K562 (cell line): Measurements from ENCODE around the gene UBN1.

Source experiments
- CTCF ChIP-seq, 3 experiments: IDR thresholded peaks in 2 of 3; conservative IDR thresholded peaks in 1 of 3; 2 replicates each; pipeline ENCODE4 v1.5.1; 2011 to 2012; ENCODE audit warnings: low read length in 3 of 3, mild to moderate bottlenecking in 3 of 3, control low read depth in 2 of 3, improper control_type of control experiment in 1 of 3, inconsistent platforms in 1 of 3, low read depth in 1 of 3, mixed read lengths in 1 of 3, moderate library complexity in 1 of 3; ENCODE audit not compliant: insufficient read depth in 2 of 3
- EZH2 ChIP-seq: IDR thresholded peaks from 2 replicates; pipeline ENCODE4 v1.6.1; 2012; ENCODE audit warnings: low read depth, mild to moderate bottlenecking, inconsistent platforms, low read length, borderline replicate concordance
- GTF2A2 ChIP-seq: IDR thresholded peaks from 2 replicates; pipeline ENCODE4 v1.6.1; 2016; ENCODE audit warnings: mild to moderate bottlenecking, missing genetic modification characterization, missing compliant biosample characterization
- HNRNPK ChIP-seq: fragments of 200-400 bp; formaldehyde crosslinking; IDR thresholded peaks from one replicate; pipeline ENCODE4 v1.6.1; 2018; ENCODE audit warnings: mild to moderate bottlenecking, low read depth, low read length; ENCODE audit not compliant: poor library complexity, severe bottlenecking
- MTA2 ChIP-seq: fragments of 450-650 bp; IDR thresholded peaks from 2 replicates; pipeline ENCODE4 v1.6.1; 2016; ENCODE audit warnings: low read depth
- NFXL1 ChIP-seq: fragments of 450-650 bp; formaldehyde crosslinking; IDR thresholded peaks from 2 replicates; pipeline ENCODE4 v1.4.0; 2021; ENCODE audit warnings: mild to moderate bottlenecking
- NFYB ChIP-seq: IDR thresholded peaks from 2 replicates; pipeline ENCODE4 v1.6.1; 2011; ENCODE audit warnings: mild to moderate bottlenecking, moderate library complexity; ENCODE audit not compliant: insufficient read length; ENCODE audit errors: extremely low read depth
- POLR2A ChIP-seq: fragments of 450-650 bp; conservative IDR thresholded peaks from 2 replicates; pipeline ENCODE4 v1.6.1; 2016
- TCF7 ChIP-seq: sonication (generic); IDR thresholded peaks from 2 replicates; pipeline ENCODE4 v1.6.1; 2016; ENCODE audit warnings: antibody characterized with exemption, borderline replicate concordance
- ZKSCAN1 ChIP-seq: fragments of 150-350 bp; IDR thresholded peaks from 2 replicates; pipeline ENCODE4 v1.6.1; 2016; ENCODE audit warnings: low read depth, low read length
- ZNF717 ChIP-seq: fragments of 250-450 bp; sonication (Bioruptor Pico); IDR thresholded peaks from 2 replicates; pipeline ENCODE4 v1.5.0; 2021
- TF ChIP-seq, protein P1 (sequence below): fragments of 250-450 bp; sonication (Bioruptor Pico); IDR thresholded peaks from 2 replicates; pipeline ENCODE4 v1.5.0; 2020; ENCODE audit warnings: mild to moderate bottlenecking, borderline replicate concordance
- TF ChIP-seq, protein P2 (sequence below), 2 experiments: fragments of 450-650 bp in 1 of 2; sonication (generic) in 1 of 2; formaldehyde crosslinking in 1 of 2; IDR thresholded peaks in 1 of 2; conservative IDR thresholded peaks in 1 of 2; 2 replicates each; pipeline versions ENCODE4 v1.6.1 to v1.8.1; 2016 to 2023; ENCODE audit warnings: mild to moderate bottlenecking in 2 of 2, moderate library complexity in 2 of 2, inconsistent platforms in 1 of 2, missing genetic modification reagents in 1 of 2

DNA sequence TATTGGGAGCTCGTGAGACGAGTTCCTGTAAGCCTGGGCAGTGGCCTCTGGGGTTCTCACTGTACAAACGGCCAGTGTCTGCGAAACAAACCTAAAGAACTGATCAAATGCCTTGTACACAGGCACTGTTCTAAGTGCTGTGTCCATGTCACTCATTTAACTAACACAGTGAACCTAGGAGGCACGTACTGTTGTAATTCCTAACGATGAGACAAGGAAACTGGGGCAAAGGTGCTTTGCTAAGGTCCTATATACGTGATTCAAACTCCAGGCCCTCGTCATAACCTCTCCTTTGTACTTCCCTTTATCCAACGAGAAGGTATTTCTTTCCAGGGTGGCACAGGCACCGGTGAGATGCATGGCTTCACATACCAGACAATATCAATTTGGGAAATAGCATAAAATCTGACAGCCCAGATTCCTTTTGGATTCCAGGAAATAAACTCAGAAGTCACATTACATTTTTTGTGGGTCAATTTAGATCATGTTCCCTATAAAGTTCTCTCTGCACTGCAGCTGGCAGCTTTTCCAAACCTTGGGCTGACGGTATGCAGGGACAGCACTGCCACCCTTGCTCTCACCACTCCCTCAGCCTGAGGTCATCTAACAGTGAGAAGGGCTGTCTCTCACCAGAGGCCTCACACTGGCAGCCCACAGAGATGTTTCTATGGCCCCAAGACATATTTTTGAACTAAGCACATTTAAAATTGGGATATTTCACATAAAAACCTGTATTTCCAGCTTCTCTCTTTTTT, 18.5 kb upstream of the UBN1 start:
- TF ChIP-seq TCF7 (no peak), EZH2 (no peak), CTCF (IDR thresholded peaks at IDR 0.05 in 2 of 3, conservative IDR thresholded peaks at IDR 0.05 in 1 of 3; ENCODE audit: insufficient read depth in 2 of 3, low read depth in 1 of 3, low read length in 3 of 3) (no peak), HNRNPK (no peak), ZKSCAN1 (no peak), GTF2A2 (no peak), POLR2A (no peak), NFYB (no peak), NFXL1 (CRISPR knock-in tag) (no peak), ZNF717 (CRISPR knock-in tag) (no peak), MTA2 (no peak)
- TF ChIP-seq, protein P1, sequence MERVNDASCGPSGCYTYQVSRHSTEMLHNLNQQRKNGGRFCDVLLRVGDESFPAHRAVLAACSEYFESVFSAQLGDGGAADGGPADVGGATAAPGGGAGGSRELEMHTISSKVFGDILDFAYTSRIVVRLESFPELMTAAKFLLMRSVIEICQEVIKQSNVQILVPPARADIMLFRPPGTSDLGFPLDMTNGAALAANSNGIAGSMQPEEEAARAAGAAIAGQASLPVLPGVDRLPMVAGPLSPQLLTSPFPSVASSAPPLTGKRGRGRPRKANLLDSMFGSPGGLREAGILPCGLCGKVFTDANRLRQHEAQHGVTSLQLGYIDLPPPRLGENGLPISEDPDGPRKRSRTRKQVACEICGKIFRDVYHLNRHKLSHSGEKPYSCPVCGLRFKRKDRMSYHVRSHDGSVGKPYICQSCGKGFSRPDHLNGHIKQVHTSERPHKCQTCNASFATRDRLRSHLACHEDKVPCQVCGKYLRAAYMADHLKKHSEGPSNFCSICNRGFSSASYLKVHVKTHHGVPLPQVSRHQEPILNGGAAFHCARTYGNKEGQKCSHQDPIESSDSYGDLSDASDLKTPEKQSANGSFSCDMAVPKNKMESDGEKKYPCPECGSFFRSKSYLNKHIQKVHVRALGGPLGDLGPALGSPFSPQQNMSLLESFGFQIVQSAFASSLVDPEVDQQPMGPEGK = no peak
- TF ChIP-seq, protein P2, sequence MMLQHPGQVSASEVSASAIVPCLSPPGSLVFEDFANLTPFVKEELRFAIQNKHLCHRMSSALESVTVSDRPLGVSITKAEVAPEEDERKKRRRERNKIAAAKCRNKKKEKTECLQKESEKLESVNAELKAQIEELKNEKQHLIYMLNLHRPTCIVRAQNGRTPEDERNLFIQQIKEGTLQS (IDR thresholded peaks at IDR 0.05) = no peak
- TF ChIP-seq, protein P2 (CRISPR knock-in tag; conservative IDR thresholded peaks at IDR 0.05) = no peak
